Right lobe of liver (tissue), 4 donors: Measurements from ENCODE around the gene MYO5C.

Experiments
- CTCF ChIP-seq, 4 donors: fragments of 200-600 bp in 3 of 4; fragments of 450-650 bp in 1 of 4; IDR thresholded peaks; one replicate each; pipeline versions ENCODE4 v1.5.1 to v1.8.0; 2016 to 2022; ENCODE audit warnings: antibody characterized with exemption in 4 of 4, mild to moderate bottlenecking in 2 of 4
- POLR2A ChIP-seq: fragments of 450-650 bp; IDR thresholded peaks from one replicate; pipeline ENCODE4 v1.6.1; 2017; ENCODE audit warnings: antibody characterized with exemption, mild to moderate bottlenecking
- donor health status: DM: no; HTN: no; CAD: no.
- donor health status: DM: no; HTN: no; CAD: no.
- donor health status: DM: no; HTN: yes; CAD: no.

DNA sequence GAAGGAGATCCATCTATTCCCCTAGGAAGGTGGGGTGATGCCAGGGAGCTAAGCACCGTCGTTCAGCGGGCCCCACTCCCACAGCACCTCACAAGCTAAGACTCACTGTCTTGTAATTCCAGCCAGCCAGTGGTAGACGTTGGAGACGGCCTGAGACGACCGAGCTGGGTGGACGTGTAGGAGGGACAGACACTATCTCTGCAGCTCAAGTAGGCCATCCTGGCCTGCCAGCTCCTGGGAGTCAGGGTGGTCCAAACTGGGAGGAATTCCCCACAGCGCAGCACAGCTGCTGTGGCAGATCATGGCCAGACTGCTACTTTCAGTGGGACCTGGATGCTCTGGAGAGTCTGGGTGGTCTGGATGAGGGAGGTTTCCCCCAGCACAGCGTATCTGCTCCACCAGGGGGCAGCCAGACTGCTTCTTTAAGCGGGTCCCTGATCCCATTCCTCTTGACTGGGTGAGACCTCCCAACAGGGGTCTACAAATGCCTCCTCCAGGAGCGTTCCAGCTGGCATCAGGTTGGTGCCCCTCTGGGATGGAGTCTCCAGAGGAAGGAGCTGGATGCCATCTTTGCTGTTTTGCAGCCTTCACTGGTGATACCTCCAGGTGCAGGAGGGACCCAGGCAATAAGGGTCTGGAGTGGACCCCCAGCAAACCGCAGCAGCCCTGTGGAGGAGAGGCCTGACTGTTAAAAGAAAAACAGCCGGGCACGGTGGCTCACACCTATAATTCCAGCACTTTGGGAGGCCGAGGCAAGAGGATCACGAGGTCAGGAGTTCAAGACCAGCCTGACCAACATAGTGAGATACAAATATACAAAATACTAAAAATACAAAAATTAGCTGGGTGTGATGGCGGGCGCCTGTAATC lies 132.0 kb downstream of the MYO5C start:
- TF ChIP-seq POLR2A (no peak), CTCF (IDR thresholded peaks at IDR 0.05) (no peak)
